Stimulated activated naive CD8-positive, alpha-beta T cell treated with anti-CD3 and anti-CD28 coated beads, Interleukin-15, Interleukin-2, amounts not matched to agents 100 ng/mL and 50 ng/mL, for 24 hours (primary cell): ENCODE measurements around the gene FBLIM1.

Source experiments
- H3K27ac Mint-ChIP-seq: one replicate; pipeline ENCODE4 v1.8.0; 2021; ENCODE audit warnings: mild to moderate bottlenecking, mixed read lengths
- H3K27me3 Mint-ChIP-seq: one replicate; pipeline ENCODE4 v1.8.0; 2021; ENCODE audit warnings: mixed read lengths
- H3K36me3 Mint-ChIP-seq: one replicate; pipeline ENCODE4 v1.8.0; 2021; ENCODE audit warnings: low read depth, mixed read lengths
- H3K4me1 Mint-ChIP-seq: one replicate; pipeline ENCODE4 v1.8.0; 2021; ENCODE audit warnings: low read depth, mixed read lengths
- H3K4me3 Mint-ChIP-seq: one replicate; pipeline ENCODE4 v1.8.0; 2021; ENCODE audit warnings: mild to moderate bottlenecking, mixed read lengths
- H3K9me3 Mint-ChIP-seq: one replicate; pipeline ENCODE4 v1.8.0; 2021; ENCODE audit warnings: mixed read lengths

FBLIM1 gene

GRCh38 chr1:15762546-15762945, 4.0 kb downstream of the FBLIM1 start:
- Mint-ChIP-seq H3K4me3 (no peak overlapping the region), H3K9me3 (no peaks in the 10 kb centered on the region), H3K27me3 (peaks cover 34% of the 10 kb centered on the region), H3K27ac (no peak overlapping the region), H3K36me3 (no peaks in the 10 kb centered on the region), H3K4me1 (peaks cover 4% of the 10 kb centered on the region)

DNA sequence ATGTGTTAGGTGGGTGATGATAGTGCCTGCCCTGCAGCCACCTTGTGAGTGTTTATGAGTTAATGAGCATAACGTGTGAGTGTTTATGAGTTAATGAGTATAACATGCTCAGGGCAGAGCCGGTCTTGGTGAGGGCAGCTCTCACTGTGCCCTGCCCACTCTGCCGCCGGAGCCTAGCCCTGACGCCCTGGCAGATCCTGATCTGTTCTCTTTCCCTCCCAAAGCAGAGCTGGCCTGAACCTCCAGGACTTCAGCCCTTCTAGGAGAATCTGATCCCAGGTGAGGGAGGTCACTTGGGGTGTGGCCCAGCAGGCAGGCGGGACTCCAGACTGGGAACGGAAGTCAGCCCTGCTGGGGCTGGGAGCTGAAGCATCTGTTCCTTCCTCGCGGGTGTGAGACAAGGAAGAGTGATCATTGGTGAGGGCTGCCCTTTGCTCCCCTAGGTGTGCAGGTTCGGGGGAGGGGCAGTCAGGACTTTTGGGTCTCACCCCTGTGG, 5.7 kb downstream of the FBLIM1 start:
- no peaks in the 10 kb centered on the region for H3K36me3 Mint-ChIP-seq
- peaks cover 31% of the 10 kb centered on the region for H3K27me3 Mint-ChIP-seq
- no peaks in the 10 kb centered on the region for H3K9me3 Mint-ChIP-seq
- H3K27ac Mint-ChIP-seq: no peak overlapping the region
- H3K4me1 Mint-ChIP-seq: no peaks in the 10 kb centered on the region
- no peak overlapping the region for H3K4me3 Mint-ChIP-seq

- H3K36me3 Mint-ChIP-seq: no peaks in the 10 kb centered on the region
- no peak overlapping the region for H3K4me3 Mint-ChIP-seq
- H3K27ac Mint-ChIP-seq: no peak overlapping the region
- no peaks in the 10 kb centered on the region for H3K4me1 Mint-ChIP-seq
- peaks cover 26% of the 10 kb centered on the region for H3K27me3 Mint-ChIP-seq
- H3K9me3 Mint-ChIP-seq: no peaks in the 10 kb centered on the region
These were observed 6.3 kb downstream of the FBLIM1 start for GRCh38 chr1:15764890-15765289.

GRCh38 chr1:15765495-15766194, 7.0 kb downstream of the FBLIM1 start:
- Mint-ChIP-seq H3K9me3 (no peaks in the 10 kb centered on the region), H3K4me3 (no peak overlapping the region), H3K27ac (no peak overlapping the region), H3K36me3 (no peaks in the 10 kb centered on the region), H3K4me1 (no peaks in the 10 kb centered on the region), H3K27me3 (peaks cover 23% of the 10 kb centered on the region)

DNA sequence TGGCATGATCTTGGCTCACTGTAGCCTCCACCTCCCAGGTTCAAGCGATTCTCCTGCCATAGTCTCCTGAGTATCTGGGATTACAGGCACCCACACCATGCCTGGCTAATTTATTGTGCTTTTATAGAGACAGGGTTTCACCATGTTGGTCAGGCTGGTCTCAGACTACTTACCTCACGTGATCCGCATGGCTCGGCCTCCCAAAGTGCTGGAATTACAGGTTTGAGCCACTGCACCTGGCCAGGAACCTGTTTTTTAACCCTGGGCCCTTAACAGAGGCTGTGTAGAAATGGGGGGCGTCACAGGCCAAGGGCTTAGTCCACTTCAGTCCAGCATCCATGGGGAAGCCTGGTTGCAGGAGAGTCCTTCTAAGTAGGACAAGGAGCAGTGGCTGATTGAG, 9.3 kb downstream of the FBLIM1 start:
- H3K4me3 Mint-ChIP-seq: no peak overlapping the region
- peaks cover 12% of the 10 kb centered on the region for H3K27me3 Mint-ChIP-seq

GRCh38 chr1:15768388-15768787, 9.8 kb downstream of the FBLIM1 start:
- peaks cover 12% of the 10 kb centered on the region for H3K27me3 Mint-ChIP-seq
- H3K4me3 Mint-ChIP-seq: no peak overlapping the region
- no peak overlapping the region for H3K27ac Mint-ChIP-seq
- H3K36me3 Mint-ChIP-seq: no peaks in the 10 kb centered on the region
- no peaks in the 10 kb centered on the region for H3K4me1 Mint-ChIP-seq
- H3K9me3 Mint-ChIP-seq: no peaks in the 10 kb centered on the region

More for the DNA sequence above, 9.3 kb downstream of the FBLIM1 start:
- H3K9me3 Mint-ChIP-seq: no peaks in the 10 kb centered on the region
- no peaks in the 10 kb centered on the region for H3K4me1 Mint-ChIP-seq
- no peak overlapping the region for H3K27ac Mint-ChIP-seq
- H3K36me3 Mint-ChIP-seq: no peaks in the 10 kb centered on the region

DNA sequence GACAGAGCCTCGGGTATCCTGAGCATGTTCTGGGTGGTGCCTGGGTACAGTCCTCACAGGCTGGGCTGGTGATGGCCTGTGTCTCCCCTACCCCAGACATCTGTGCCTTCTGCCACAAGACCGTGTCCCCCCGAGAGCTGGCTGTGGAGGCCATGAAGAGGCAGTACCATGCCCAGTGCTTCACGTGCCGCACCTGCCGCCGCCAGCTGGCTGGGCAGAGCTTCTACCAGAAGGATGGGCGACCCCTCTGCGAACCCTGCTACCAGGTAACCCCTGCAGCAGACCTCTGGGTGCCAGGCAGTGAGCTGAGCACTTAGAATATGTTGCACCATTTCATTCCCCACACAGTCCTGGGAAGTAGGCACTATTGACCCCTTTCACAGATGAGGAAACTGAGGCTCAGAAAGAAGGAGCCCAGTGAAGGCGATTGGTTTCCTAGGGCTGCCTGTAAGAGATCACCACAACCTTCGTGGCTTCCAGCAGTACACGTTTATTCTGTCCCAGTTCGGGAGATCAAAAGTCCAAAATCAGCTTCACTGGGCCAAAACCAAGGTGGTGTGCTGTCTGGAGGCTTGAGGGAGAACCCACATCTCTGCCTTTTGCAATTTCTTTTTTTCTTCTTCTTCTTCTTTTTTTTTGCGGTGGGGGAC, 11.8 kb downstream of the FBLIM1 start:
- H3K4me3 Mint-ChIP-seq: no peak overlapping the region
- peaks cover 8% of the 10 kb centered on the region for H3K27me3 Mint-ChIP-seq
- no peaks in the 10 kb centered on the region for H3K36me3 Mint-ChIP-seq
- H3K27ac Mint-ChIP-seq: no peak overlapping the region
- no peaks in the 10 kb centered on the region for H3K4me1 Mint-ChIP-seq
- H3K9me3 Mint-ChIP-seq: no peaks in the 10 kb centered on the region

DNA sequence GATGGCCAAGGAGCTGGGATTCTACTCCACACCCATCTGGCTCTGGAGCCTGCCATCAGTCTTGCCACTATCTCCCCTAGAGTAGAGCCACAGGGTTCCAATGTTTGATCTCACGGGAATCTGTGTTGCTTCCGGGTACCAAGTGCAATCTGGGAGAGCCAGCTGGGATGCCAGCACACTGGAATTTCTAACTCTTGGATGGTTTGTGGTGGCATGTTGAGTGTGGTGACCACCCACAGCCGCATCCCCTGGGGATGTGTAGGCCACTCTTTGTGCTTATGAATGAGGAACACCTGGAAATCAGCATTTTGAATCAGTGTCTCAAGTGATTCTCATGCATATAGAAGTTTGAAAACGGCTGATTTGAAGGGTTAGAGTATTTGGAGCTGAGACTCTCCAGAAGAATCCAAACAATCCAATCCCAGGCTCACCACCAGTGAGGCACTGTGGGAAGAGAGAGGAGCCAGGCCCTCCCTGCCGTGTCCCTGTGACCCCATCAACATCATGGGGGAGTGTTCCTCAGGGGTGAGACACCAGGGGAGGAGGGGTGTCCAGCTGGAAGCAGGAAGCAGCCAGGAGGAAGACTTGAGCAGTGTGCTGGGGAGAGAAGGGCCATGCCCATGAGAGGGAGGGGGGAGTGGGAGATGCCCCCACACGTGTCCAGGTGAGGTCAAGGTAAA, 13.4 kb downstream of the FBLIM1 start:
- no peaks in the 10 kb centered on the region for H3K4me1 Mint-ChIP-seq
- no peak overlapping the region for H3K4me3 Mint-ChIP-seq
- no peaks in the 10 kb centered on the region for H3K36me3 Mint-ChIP-seq
- no peaks in the 10 kb centered on the region for H3K9me3 Mint-ChIP-seq
- H3K27me3 Mint-ChIP-seq: peaks cover 8% of the 10 kb centered on the region
- no peak overlapping the region for H3K27ac Mint-ChIP-seq

- peaks cover 5% of the 10 kb centered on the region for H3K27me3 Mint-ChIP-seq
- H3K36me3 Mint-ChIP-seq: no peaks in the 10 kb centered on the region
- H3K9me3 Mint-ChIP-seq: no peaks in the 10 kb centered on the region
- H3K27ac Mint-ChIP-seq: no peak overlapping the region
- H3K4me1 Mint-ChIP-seq: no peaks in the 10 kb centered on the region
- no peak overlapping the region for H3K4me3 Mint-ChIP-seq
These were observed 17.1 kb downstream of the FBLIM1 start for GRCh38 chr1:15775706-15776105.

GRCh38 chr1:15777909-15778707, 19.5 kb downstream of the FBLIM1 start:
- Mint-ChIP-seq H3K36me3 (no peaks in the 10 kb centered on the region), H3K4me3 (no peak overlapping the region), H3K27ac (no peak overlapping the region), H3K4me1 (no peaks in the 10 kb centered on the region), H3K27me3 (no peaks in the 10 kb centered on the region), H3K9me3 (no peaks in the 10 kb centered on the region)

- no peak overlapping the region for H3K4me3 Mint-ChIP-seq
- H3K27ac Mint-ChIP-seq: no peak overlapping the region
- H3K9me3 Mint-ChIP-seq: no peaks in the 10 kb centered on the region
- peaks cover under 1% of the 10 kb centered on the region for H3K27me3 Mint-ChIP-seq
- no peaks in the 10 kb centered on the region for H3K36me3 Mint-ChIP-seq
- H3K4me1 Mint-ChIP-seq: no peaks in the 10 kb centered on the region
These were observed 27.1 kb downstream of the FBLIM1 start for GRCh38 chr1:15785683-15786082.

GRCh38 chr1:15786581-15786980, 28.0 kb downstream of the FBLIM1 start:
- H3K27ac Mint-ChIP-seq: no peak overlapping the region
- no peak overlapping the region for H3K4me3 Mint-ChIP-seq
- peaks cover 4% of the 10 kb centered on the region for H3K27me3 Mint-ChIP-seq
- no peaks in the 10 kb centered on the region for H3K4me1 Mint-ChIP-seq
- no peaks in the 10 kb centered on the region for H3K9me3 Mint-ChIP-seq
- no peaks in the 10 kb centered on the region for H3K36me3 Mint-ChIP-seq

DNA sequence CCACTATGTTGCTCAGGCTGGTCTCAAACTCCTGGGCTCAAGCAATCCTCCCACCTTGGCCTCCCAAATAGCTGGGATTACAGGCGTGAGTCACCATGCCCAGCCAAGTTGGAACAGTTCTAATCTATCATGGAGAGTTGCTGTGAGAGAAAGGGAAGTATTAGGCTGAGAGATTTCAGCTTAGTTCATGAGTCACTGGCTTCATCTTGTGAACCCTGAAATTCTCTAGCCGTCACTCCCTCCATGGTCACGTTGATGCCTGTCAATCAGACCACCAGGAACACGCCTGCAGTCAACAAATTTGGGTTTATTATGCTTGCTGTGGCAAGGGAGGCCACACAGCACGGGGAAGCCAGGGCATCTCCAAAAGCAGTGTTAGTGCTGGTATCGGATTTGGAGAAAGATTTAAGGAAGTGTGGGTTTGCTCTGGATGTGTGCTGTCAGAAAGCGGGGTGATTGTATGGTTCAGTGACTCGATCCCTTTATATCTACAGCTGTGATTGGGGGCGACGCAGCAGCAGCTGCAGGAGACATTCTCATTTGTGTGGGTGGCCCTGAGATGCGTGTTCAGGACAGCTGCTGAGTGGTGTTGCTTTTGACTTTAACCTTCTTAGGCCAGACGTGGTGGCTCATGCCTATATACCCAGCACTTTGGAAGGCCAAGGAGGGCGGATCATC, 30.2 kb downstream of the FBLIM1 start:
- no peak overlapping the region for H3K4me3 Mint-ChIP-seq
- H3K4me1 Mint-ChIP-seq: peaks cover 4% of the 10 kb centered on the region
- no peaks in the 10 kb centered on the region for H3K9me3 Mint-ChIP-seq
- no peak overlapping the region for H3K27ac Mint-ChIP-seq
- no peaks in the 10 kb centered on the region for H3K36me3 Mint-ChIP-seq
- H3K27me3 Mint-ChIP-seq: peaks cover 4% of the 10 kb centered on the region

- H3K27ac Mint-ChIP-seq: no peak overlapping the region
- no peaks in the 10 kb centered on the region for H3K9me3 Mint-ChIP-seq
- H3K36me3 Mint-ChIP-seq: no peaks in the 10 kb centered on the region
- H3K27me3 Mint-ChIP-seq: no peaks in the 10 kb centered on the region
- H3K4me3 Mint-ChIP-seq: no peak overlapping the region
- peaks cover 23% of the 10 kb centered on the region for H3K4me1 Mint-ChIP-seq
These were observed 37.5 kb downstream of the FBLIM1 start for GRCh38 chr1:15796086-15796462.
